Adrenal gland (tissue), 5 donors: ENCODE data around the gene MS4A3.
"Not testable (repeated sequence)": the region's sequence is repeated elsewhere in the genome, so short reads cannot be mapped to it uniquely, and the experiment has no call there.

Experiments
- POLR2A ChIP-seq, 2 donors: fragments of 450-650 bp; IDR thresholded peaks; one replicate each; pipeline ENCODE4 v1.6.1; 2017; ENCODE audit warnings: antibody characterized with exemption in 2 of 2, mild to moderate bottlenecking in 2 of 2, moderate library complexity in 1 of 2
- TF ChIP-seq, protein P1 (sequence below), 6 experiments: fragments of 450-650 bp in 4 of 6; fragments of 200-600 bp in 2 of 6; sonication (generic) in 1 of 6; IDR thresholded peaks; 1 replicate in 5 of 6; 2 replicates in 1 of 6; pipeline versions ENCODE4 v1.5.1 to v1.8.0; 2016 to 2021; ENCODE audit warnings: antibody characterized with exemption in 6 of 6, mild to moderate bottlenecking in 2 of 6, moderate library complexity in 1 of 6
- donor health status: DM: no; HTN: no; CAD: no.

- not testable (repeated sequence) for TF ChIP-seq POLR2A (IDR thresholded peaks at IDR 0.05)
- TF ChIP-seq, protein P1, sequence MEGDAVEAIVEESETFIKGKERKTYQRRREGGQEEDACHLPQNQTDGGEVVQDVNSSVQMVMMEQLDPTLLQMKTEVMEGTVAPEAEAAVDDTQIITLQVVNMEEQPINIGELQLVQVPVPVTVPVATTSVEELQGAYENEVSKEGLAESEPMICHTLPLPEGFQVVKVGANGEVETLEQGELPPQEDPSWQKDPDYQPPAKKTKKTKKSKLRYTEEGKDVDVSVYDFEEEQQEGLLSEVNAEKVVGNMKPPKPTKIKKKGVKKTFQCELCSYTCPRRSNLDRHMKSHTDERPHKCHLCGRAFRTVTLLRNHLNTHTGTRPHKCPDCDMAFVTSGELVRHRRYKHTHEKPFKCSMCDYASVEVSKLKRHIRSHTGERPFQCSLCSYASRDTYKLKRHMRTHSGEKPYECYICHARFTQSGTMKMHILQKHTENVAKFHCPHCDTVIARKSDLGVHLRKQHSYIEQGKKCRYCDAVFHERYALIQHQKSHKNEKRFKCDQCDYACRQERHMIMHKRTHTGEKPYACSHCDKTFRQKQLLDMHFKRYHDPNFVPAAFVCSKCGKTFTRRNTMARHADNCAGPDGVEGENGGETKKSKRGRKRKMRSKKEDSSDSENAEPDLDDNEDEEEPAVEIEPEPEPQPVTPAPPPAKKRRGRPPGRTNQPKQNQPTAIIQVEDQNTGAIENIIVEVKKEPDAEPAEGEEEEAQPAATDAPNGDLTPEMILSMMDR (IDR thresholded peaks at IDR 0.05) = not testable (repeated sequence)
These were observed 48.1 kb downstream of the MS4A3 start for GRCh38 chr11:60104471-60105115.
